Endothelial cell of umbilical vein (primary cell): ENCODE results near the gene SQOR. TPM values are rescaled to one million over a fixed set of nuclear protein-coding genes. Genes with fewer than 3 reads are reported as not detected.
A peak's percentile ranks its signal among the peaks of the same experiment; 100 is the strongest.

Experiments
- Bru-seq: library from RNA; stranded (reverse); fragments of 400-500 nt; gene quantifications from one replicate; lab custom pipeline; 2021; lab: Mats Ljungman, UMichigan
- BruChase-seq, 2 experiments: library from RNA; stranded (reverse); fragments of 400-500 nt; gene quantifications; one replicate each; lab custom pipeline; 2021; lab: Mats Ljungman, UMichigan
- BruUV-seq: library from RNA; stranded (reverse); fragments of 400-500 nt; replicated peaks from 2 replicates; lab custom pipeline; 2021; lab: Mats Ljungman, UMichigan
- CTCF ChIA-PET: fragments of 300-600, 350-600 bp; sonication (Branson Sonifier 250); formaldehyde crosslinking; loops from one replicate; lab custom pipeline; 2021; ENCODE audit warnings: antibody characterized with exemption, inconsistent platforms; lab: Charles Lee
- POLR2A ChIA-PET: fragments of 300-600, 350-600 bp; sonication (Branson Sonifier 250); formaldehyde crosslinking; loops from one replicate; lab custom pipeline; 2021; ENCODE audit warnings: antibody characterized with exemption, inconsistent platforms; lab: Charles Lee
- DNase-seq: peaks from one replicate; pipeline ENCODE4 v3.0.0-alpha.2; 2011; ENCODE audit warnings: low read depth, low spot score
- FAIRE-seq: peaks from 2 replicates; lab custom pipeline; 2011; peaks lifted over from hg19 to GRCh38; lab: Jason Lieb, UNC
- H2AFZ ChIP-seq: 2 replicates; pipeline ENCODE4 v1.6.0; 2012; ENCODE audit warnings: low read depth, low read length, control low read depth, inconsistent platforms
- H3K27ac ChIP-seq: 2 replicates; pipeline ENCODE4 v1.5.1; 2011; ENCODE audit warnings: low read depth, mild to moderate bottlenecking, control low read depth, low read length, moderate library complexity; ENCODE audit not compliant: insufficient read depth
- H3K27me3 ChIP-seq, 2 experiments: 2 replicates each; pipeline versions ENCODE4 v1.6.0 to v1.6.1; 2011; ENCODE audit warnings: low read length in 2 of 2, mixed read lengths in 1 of 2; ENCODE audit not compliant: control insufficient read depth in 2 of 2, insufficient read depth in 2 of 2
- H3K36me3 ChIP-seq, 2 experiments: 2 replicates in 1 of 2; 3 replicates in 1 of 2; pipeline ENCODE4 v1.5.1; 2011; ENCODE audit warnings: low read length in 2 of 2, mild to moderate bottlenecking in 1 of 2, moderate library complexity in 1 of 2; ENCODE audit not compliant: control insufficient read depth in 2 of 2, insufficient read depth in 2 of 2; ENCODE audit errors: extremely low read depth in 1 of 2
- H3K4me1 ChIP-seq: 3 replicates; pipeline ENCODE4 v1.5.1; 2011; ENCODE audit warnings: mild to moderate bottlenecking, low read length; ENCODE audit not compliant: control insufficient read depth, insufficient read depth; ENCODE audit errors: extremely low read depth
- H3K4me2 ChIP-seq: 2 replicates; pipeline ENCODE4 v1.6.1; 2011; ENCODE audit warnings: low read length, control low read depth, mixed read lengths; ENCODE audit not compliant: insufficient read depth
- H3K4me3 ChIP-seq, 3 experiments: fragments of 200-600 bp in 1 of 3; sonication (generic), shearing (Covaris generic) in 1 of 3; replicated peaks in 1 of 3; 2 replicates each; pipeline ENCODE4 v1.5.1; 2011 to 2016; ENCODE audit warnings: control low read depth in 3 of 3, low read length in 3 of 3, mild to moderate bottlenecking in 2 of 3, inconsistent platforms in 1 of 3, low read depth in 1 of 3, moderate library complexity in 1 of 3; ENCODE audit not compliant: insufficient read depth in 1 of 3
- H3K79me2 ChIP-seq: 2 replicates; pipeline ENCODE4 v1.6.0; 2012; ENCODE audit warnings: low read length, inconsistent platforms; ENCODE audit not compliant: control insufficient read depth, insufficient read depth
- H3K9ac ChIP-seq: replicated peaks from 2 replicates; pipeline ENCODE3; 2011; ENCODE audit warnings: low read length, control low read depth; ENCODE audit not compliant: insufficient read depth; ENCODE audit errors: extremely low read depth
- H3K9me1 ChIP-seq: replicated peaks from 3 replicates; pipeline ENCODE4 v1.6.0; 2011; ENCODE audit warnings: mild to moderate bottlenecking, low read length; ENCODE audit not compliant: control insufficient read depth, insufficient read depth; ENCODE audit errors: extremely low read depth
- H3K9me3 ChIP-seq: replicated peaks from 2 replicates; pipeline ENCODE4 v1.5.1; 2012; ENCODE audit warnings: low read length, inconsistent platforms; ENCODE audit not compliant: control insufficient read depth, insufficient read depth
- H4K20me1 ChIP-seq: replicated peaks from 2 replicates; pipeline ENCODE3; 2011; ENCODE audit warnings: mild to moderate bottlenecking, low read length; ENCODE audit not compliant: control insufficient read depth, insufficient read depth; ENCODE audit errors: extremely low read depth
- EZH2 ChIP-seq: IDR thresholded peaks from 2 replicates; pipeline ENCODE4 v1.6.1; 2012; ENCODE audit warnings: borderline replicate concordance, low read depth, mild to moderate bottlenecking, moderate library complexity, low read length, inconsistent platforms; ENCODE audit not compliant: severe bottlenecking
- POLR2A ChIP-seq: IDR thresholded peaks from 2 replicates; pipeline ENCODE4 v1.6.1; 2012; ENCODE audit warnings: low read depth, mild to moderate bottlenecking, control low read depth, low read length
- POLR2AphosphoS5 ChIP-seq: IDR thresholded peaks from 2 replicates; pipeline ENCODE4 v1.6.1; 2012; ENCODE audit warnings: low read depth, mild to moderate bottlenecking, control low read depth, low read length, moderate library complexity; ENCODE audit not compliant: insufficient read depth
- dilution Hi-C: fragments of 300-500 bp; cut with MboI; formaldehyde crosslinking; loops from one replicate; pipeline ENCODE4 v1.15.0; 2019; ENCODE audit warnings: low sequenced_read_pairs; ENCODE audit not compliant: extremely low pct_ligation_motif_present
- intact Hi-C: fragments of 100-400 bp; cut with micrococcal nuclease; formaldehyde crosslinking; loops from one replicate; pipeline ENCODE4 v1.10.0; 2022
- long read RNA-seq: library from polyadenylated mRNA; stranded (forward); transcript quantifications from one replicate; pipeline ENCODE4 v2.0.0, GENCODE V29; 2021
- polyA minus RNA-seq, 3 experiments: library from RNA; depleted of rRNA, polyadenylated mRNA; stranded (reverse); fragments of >200 nt; gene quantifications; 1 replicate in 1 of 3; 2 replicates in 2 of 3; pipeline ENCODE4 v1.2.3, GENCODE V29; 2011
- polyA plus RNA-seq, 4 experiments: library from polyadenylated mRNA; depleted of rRNA in 3 of 4; stranded (reverse) in 3 of 4; unstranded in 1 of 4; fragments of >200 nt; gene quantifications; 2 replicates each; pipeline versions ENCODE4 v1.2.1 to v1.2.3, GENCODE V29; 2011 to 2012; ENCODE audit warnings: missing spikeins in 1 of 4
- total RNA-seq: library from RNA; stranded (reverse); gene quantifications from 2 replicates; pipeline ENCODE4 v1.2.3, GENCODE V29; 2021

SQOR gene
- total RNA-seq (6.6 and 17.9 TPM in 2 replicates), polyA plus RNA-seq (11.3 and 12.9 TPM in 2 replicates), polyA minus RNA-seq (16.3 and 33.6 TPM in 2 replicates), Bru-seq, nascent RNA (percentile 47 among the genes with signal in this experiment), BruChase-seq, experiment 1, labeled RNA remaining after a 6-hour chase (percentile 35 among the genes with signal in this experiment), BruChase-seq, experiment 2, labeled RNA remaining after a 2-hour chase (percentile 31 among the genes with signal in this experiment)
- 12.3 and 13.4 TPM in 2 replicates for polyA plus RNA-seq (2011; cell fraction: cytosol; rRNA removed)
- 6.3 and 7.4 TPM in 2 replicates for polyA plus RNA-seq (2011; cell fraction: nucleus; rRNA removed)
- polyA plus RNA-seq (2012): 21.4 and 23.0 TPM in 2 replicates
- polyA minus RNA-seq (2011; cell fraction: cytosol; rRNA and poly(A)+ RNA removed): 16.1 TPM
- polyA minus RNA-seq (2011; cell fraction: nucleus; rRNA and poly(A)+ RNA removed): 5.3 and 7.2 TPM in 2 replicates
- long read RNA-seq, transcript SQOR-201 (10 exons, 2,003 nt): major isoform, 27 of 29 reads
- long read RNA-seq, partial matches to known transcripts: 1 of 29 reads
- long read RNA-seq, other reads (novel, unspliced or antisense): 1 of 29 reads

DNA sequence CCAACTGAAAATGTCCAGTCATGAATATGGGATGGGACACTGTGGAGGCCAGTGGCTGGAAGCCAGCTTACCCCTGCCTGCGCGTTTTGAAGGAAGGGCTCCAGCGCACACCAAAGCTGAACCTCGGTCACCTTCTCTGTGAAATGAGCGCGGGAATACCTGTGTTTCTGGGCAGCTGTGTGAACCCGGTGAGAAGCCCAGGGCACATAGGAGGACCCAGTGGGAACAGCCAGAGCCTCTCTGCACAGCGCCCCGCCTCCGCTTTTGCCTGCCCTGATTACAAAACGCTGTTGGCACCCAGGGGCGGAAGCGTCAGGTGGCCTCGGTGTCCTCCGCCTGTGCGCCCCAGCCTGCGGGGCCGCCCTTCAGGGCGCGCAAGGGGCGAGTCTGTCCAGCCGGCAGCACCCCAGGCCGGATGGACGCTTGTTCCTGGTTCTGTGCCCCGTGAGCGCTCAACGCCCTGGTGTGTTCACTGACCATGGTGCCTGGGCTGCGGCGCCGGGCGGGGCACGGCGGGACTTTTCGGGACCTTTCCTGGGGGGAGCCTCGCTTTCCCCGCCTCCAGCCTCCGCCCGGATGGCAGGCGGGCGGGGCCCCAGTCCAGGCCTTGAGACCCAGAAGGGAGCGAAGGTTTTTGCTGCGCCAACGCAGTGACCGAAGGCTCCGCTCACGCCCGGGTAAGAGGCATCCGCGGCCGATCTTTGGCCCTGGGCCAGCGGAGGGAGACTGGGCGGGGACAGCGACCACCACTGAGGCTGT is at the start of gene SQOR:
TSS of gene SQOR (plus strand) at position 598 of the 759 bp plus-strand sequence. CDS start 23,895 bp downstream, outside the sequence.
- no peaks in the 10 kb centered on the region for H3K27me3 ChIP-seq
- intact Hi-C loops: loop anchor here (1.0 to 2.0 kb wide), 3 partner anchors 36 to 71 kb away; partner anchors contain the start of gene BLOC1S6
- H3K4me2 ChIP-seq: peak within 1 kb of the TSS; percentile 75
- ChIA-PET CTCF (interaction anchor here (0.9 to 1.7 kb wide), 6 partner anchors 11 to 161 kb away, joined by 3 to 7 read pairs (median 3); no protein-coding TSS in a partner anchor), POLR2A (no interaction called here)
- H2AFZ ChIP-seq: peak within 1 kb of the TSS; percentile 97
- no peaks in the 10 kb centered on the region for H3K36me3 ChIP-seq
- no TSS peak for BruUV-seq
- H3K27ac ChIP-seq: no peak within 1 kb of the TSS
- no peaks in the 10 kb centered on the region for H3K9me3 ChIP-seq
- no peaks in the 10 kb centered on the region for H3K79me2 ChIP-seq
- DNase-seq (peak; percentile 77), FAIRE-seq (peak; percentile 64)
- TF ChIP-seq POLR2A (peak; percentile 68), EZH2 (no peak), POLR2AphosphoS5 (peak; percentile 65)
- dilution Hi-C loops: no loop called here
- peak within 1 kb of the TSS; percentile 47 for H3K9ac ChIP-seq
- peaks cover 20% of the 10 kb centered on the region for H3K4me1 ChIP-seq
- peak within 1 kb of the TSS; percentile 52 to 88 (median 82) for H3K4me3 ChIP-seq
- no peaks in the 10 kb centered on the region for H4K20me1 ChIP-seq
- no peaks in the 10 kb centered on the region for H3K9me1 ChIP-seq
